Measurements from ENCODE around the gene JPT2. TPM values are rescaled to one million over a fixed set of nuclear protein-coding genes. Genes with fewer than 3 reads are reported as not detected.

The JPT2 gene
- total RNA-seq, 1 experiment from 2014 or later: 244 TPM

GRCh38 chr16:1749152-1750117 is 71.4 kb downstream of the JPT2 start:
- H3K4me2 ChIP-seq: no peak overlapping the region
- ChIA-PET CTCF (interaction anchor here (0.7 kb wide), 1 partner anchor 92 kb away, joined by 5 read pairs; no protein-coding TSS in a partner anchor), POLR2A (ENCODE audit: unreplicated experiment) (no interaction called here)
- intact Hi-C loops (cut with micrococcal nuclease; ENCODE audit: unreplicated experiment): no loop called here
- peaks cover 27% of the 10 kb centered on the region for H3F3A ChIP-seq (ENCODE audit: insufficient read depth, low read depth)
- DNase-seq: no peak
- H3K4me3 ChIP-seq: no peak overlapping the region
- peaks cover 35% of the 10 kb centered on the region for H3K4me1 ChIP-seq (replicated peaks; ENCODE audit: insufficient read depth)
- H4K20me1 ChIP-seq (ENCODE audit: insufficient read depth): no peaks in the 10 kb centered on the region
- TF ChIP-seq EZH2 (IDR thresholded peaks at IDR 0.05; ENCODE audit: low read depth): no peak
- TF ChIP-seq CTCF (conservative IDR thresholded peaks at IDR 0.05): no peak
- H3K79me2 ChIP-seq (ENCODE audit: low read depth): 0 out of 2 replicates have a peak, but pooled peaks cover 3% of the 10 kb centered on the region
- H3K36me3 ChIP-seq (ENCODE audit: low read depth): no peaks in the 10 kb centered on the region; the same call in 1 of the 2 replicates
- H3K9me2 ChIP-seq (ENCODE audit: insufficient read depth): no peaks in the 10 kb centered on the region
- H3K27me3 ChIP-seq (ENCODE audit: insufficient read depth, low read depth): no peaks in the 10 kb centered on the region
- no peak overlapping the region for H3K27ac ChIP-seq
- BruUV-seq (replicated peaks): no TSS peak
- H3K9me3 ChIP-seq (ENCODE audit: insufficient read depth, low read depth): no peaks in the 10 kb centered on the region
- no peak overlapping the region for H2AFZ ChIP-seq

Small RNA genes within 50 kb of the gene (microRNA-seq; reads per million reads assigned to microRNA genes)
- gene MIR3177 (ENCODE audit: borderline number of aligned reads, borderline replicate concordance): 6.1 reads per million

Other genes starting within 250 kb of the JPT2 start
- gene PERCC1, start 247.2 kb upstream of the JPT2 start, total RNA-seq (2021): not detected in 2 replicates
- gene CCDC154, start 233.7 kb upstream of the JPT2 start, total RNA-seq (2021): 2.4 and 2.8 TPM in 2 replicates
- gene CLCN7, start 203.3 kb upstream of the JPT2 start, total RNA-seq (2021): 110 and 111 TPM in 2 replicates
- 0.39 TPM in 1 of 2 replicates, not detected in the other for gene PTX4, start 189.3 kb upstream of the JPT2 start, total RNA-seq (2021)
- gene TELO2, start 184.9 kb upstream of the JPT2 start, total RNA-seq (2021): 56.0 and 67.6 TPM in 2 replicates
- gene TMEM204, start 144.6 kb upstream of the JPT2 start, total RNA-seq (2021): not detected in 2 replicates
- gene IFT140, start 66.2 kb upstream of the JPT2 start, total RNA-seq (2021): 43.8 and 47.6 TPM in 2 replicates
- gene CRAMP1, start 65.9 kb upstream of the JPT2 start, total RNA-seq (2021): 19.3 and 22.7 TPM in 2 replicates
- gene MAPK8IP3, start 27.9 kb downstream of the JPT2 start, total RNA-seq (2021): 119 and 125 TPM in 2 replicates
- 49.0 and 87.8 TPM in 2 replicates for gene NME3, start 93.3 kb downstream of the JPT2 start, total RNA-seq (2021)
- gene EME2, start 94.5 kb downstream of the JPT2 start, total RNA-seq (2021): 24.2 and 32.4 TPM in 2 replicates
- gene MRPS34, start 94.9 kb downstream of the JPT2 start, total RNA-seq (2021): 201 and 247 TPM in 2 replicates
- 58.2 and 86.6 TPM in 2 replicates for gene SPSB3, start 104.3 kb downstream of the JPT2 start, total RNA-seq (2021)
- gene NUBP2, start 104.7 kb downstream of the JPT2 start, total RNA-seq (2021): 80.0 and 103 TPM in 2 replicates
- gene IGFALS, start 115.4 kb downstream of the JPT2 start, total RNA-seq (2021): 0.18 TPM in 1 of 2 replicates, not detected in the other
- gene HAGH, start 148.5 kb downstream of the JPT2 start, total RNA-seq (2021): 51.8 and 74.5 TPM in 2 replicates
- gene FAHD1, start 148.9 kb downstream of the JPT2 start, total RNA-seq (2021): 26.8 and 41.2 TPM in 2 replicates
- gene MEIOB, start 193.9 kb downstream of the JPT2 start, total RNA-seq (2021): not detected in 2 replicates
- not detected in 2 replicates for gene HS3ST6, start 240.1 kb downstream of the JPT2 start, total RNA-seq (2021)